Astrocyte (in vitro differentiated cells and primary cell): ENCODE measurements around the gene ZNF213. TPM values are rescaled to one million over a fixed set of nuclear protein-coding genes. Genes with fewer than 3 reads are reported as not detected.

Experiments used
- DNase-seq: peaks from one replicate; pipeline ENCODE4 v3.0.0-alpha.2; 2010; ENCODE audit warnings: low read depth
- FAIRE-seq: peaks from 2 replicates; lab custom pipeline; 2011; peaks lifted over from hg19 to GRCh38; lab: Jason Lieb, UNC
- H2AFZ ChIP-seq: 2 replicates; pipeline ENCODE4 v1.6.0; 2012; ENCODE audit warnings: low read depth, low read length, inconsistent platforms
- H3K27ac ChIP-seq: 2 replicates; pipeline ENCODE4 v1.5.1; 2011; ENCODE audit warnings: low read depth, low read length, inconsistent platforms
- H3K27me3 ChIP-seq: 2 replicates; pipeline ENCODE4 v1.6.0; 2011; ENCODE audit warnings: low read length, inconsistent platforms; ENCODE audit not compliant: insufficient read depth
- H3K36me3 ChIP-seq: 2 replicates; pipeline ENCODE4 v1.5.1; 2011; ENCODE audit warnings: low read length, inconsistent platforms; ENCODE audit not compliant: insufficient read depth
- H3K4me1 ChIP-seq: 2 replicates; pipeline ENCODE4 v1.5.1; 2011; ENCODE audit warnings: low read length, inconsistent platforms; ENCODE audit not compliant: insufficient read depth
- H3K4me2 ChIP-seq: 2 replicates; pipeline ENCODE4 v1.6.0; 2012; ENCODE audit warnings: low read length, inconsistent platforms
- H3K4me3 ChIP-seq: 2 replicates; pipeline ENCODE4 v1.5.1; 2011; ENCODE audit warnings: low read depth, mild to moderate bottlenecking, low read length, inconsistent platforms; ENCODE audit not compliant: insufficient read depth
- H3K79me2 ChIP-seq: 2 replicates; pipeline ENCODE4 v1.6.0; 2012; ENCODE audit warnings: mild to moderate bottlenecking, low read length, inconsistent platforms; ENCODE audit not compliant: insufficient read depth
- H3K9ac ChIP-seq: 2 replicates; pipeline ENCODE4 v1.6.0; 2012; ENCODE audit warnings: mild to moderate bottlenecking, low read length, inconsistent platforms
- H3K9me3 ChIP-seq: 2 replicates; pipeline ENCODE4 v1.5.1; 2012; ENCODE audit warnings: low read depth, mild to moderate bottlenecking, low read length, inconsistent platforms; ENCODE audit not compliant: insufficient read depth
- H4K20me1 ChIP-seq: 2 replicates; pipeline ENCODE4 v1.6.0; 2012; ENCODE audit warnings: low read length, inconsistent platforms; ENCODE audit not compliant: insufficient read depth
- H3K27ac Mint-ChIP-seq: one replicate; pipeline ENCODE4 v1.8.0; 2021; ENCODE audit warnings: mild to moderate bottlenecking, mixed read lengths; ENCODE audit not compliant: unreplicated experiment
- H3K27me3 Mint-ChIP-seq: one replicate; pipeline ENCODE4 v1.8.0; 2021; ENCODE audit warnings: low read depth, mixed read lengths; ENCODE audit not compliant: unreplicated experiment
- H3K36me3 Mint-ChIP-seq: one replicate; pipeline ENCODE4 v1.8.0; 2021; ENCODE audit warnings: low read depth, mixed read lengths; ENCODE audit not compliant: unreplicated experiment
- H3K4me1 Mint-ChIP-seq: one replicate; pipeline ENCODE4 v1.8.0; 2021; ENCODE audit warnings: low read depth, mixed read lengths; ENCODE audit not compliant: unreplicated experiment
- H3K4me3 Mint-ChIP-seq: one replicate; pipeline ENCODE4 v1.8.0; 2021; ENCODE audit warnings: mild to moderate bottlenecking, moderate library complexity, mixed read lengths; ENCODE audit not compliant: unreplicated experiment
- H3K9me3 Mint-ChIP-seq: one replicate; pipeline ENCODE4 v1.8.0; 2021; ENCODE audit warnings: mild to moderate bottlenecking, mixed read lengths; ENCODE audit not compliant: unreplicated experiment
- EZH2 ChIP-seq: IDR thresholded peaks from 2 replicates; pipeline ENCODE4 v1.6.1; 2012; ENCODE audit warnings: mild to moderate bottlenecking, low read length, inconsistent platforms; ENCODE audit not compliant: insufficient read depth
- total RNA-seq: library from RNA; stranded (reverse); gene quantifications from 2 replicates; pipeline ENCODE4 v1.2.1, GENCODE V29; 2021
- TF ChIP-seq, protein P1 (sequence below): IDR thresholded peaks from 2 replicates; pipeline ENCODE4 v1.5.1; 2011; ENCODE audit warnings: low read depth, mild to moderate bottlenecking, inconsistent platforms, low read length, moderate library complexity; ENCODE audit not compliant: insufficient read depth

ZNF213 gene
- total RNA-seq, 1 donor from 2014 or later = 12.0 TPM

GRCh38 chr16:3188675-3188924 lies 53.8 kb downstream of the ZNF213 start:
- peak overlapping the region; percentile 88 for H3K4me2 ChIP-seq
- H3K4me1 ChIP-seq = peaks cover 12% of the 10 kb centered on the region
- H3K27ac Mint-ChIP-seq = no peak overlapping the region
- H3K9me3 ChIP-seq = no peaks in the 10 kb centered on the region
- H3K9me3 Mint-ChIP-seq = peaks cover 7% of the 10 kb centered on the region
- peak overlapping the region; percentile 74 for H3K4me3 ChIP-seq
- peak overlapping the region; percentile 100 for H2AFZ ChIP-seq
- H3K79me2 ChIP-seq = no peaks in the 10 kb centered on the region
- H3K27ac ChIP-seq = no peak overlapping the region
- H3K9ac ChIP-seq = peak overlapping the region; percentile 68
- FAIRE-seq (no peak), DNase-seq (no peak)
- peaks cover 18% of the 10 kb centered on the region for H3K27me3 Mint-ChIP-seq
- H3K27me3 ChIP-seq = peaks cover 6% of the 10 kb centered on the region
- H3K36me3 ChIP-seq = no peaks in the 10 kb centered on the region
- no peaks in the 10 kb centered on the region for H3K36me3 Mint-ChIP-seq
- no peaks in the 10 kb centered on the region for H4K20me1 ChIP-seq
- H3K4me3 Mint-ChIP-seq = peak overlapping the region; percentile 91
- no peaks in the 10 kb centered on the region for H3K4me1 Mint-ChIP-seq
- TF ChIP-seq EZH2 = no peak
- TF ChIP-seq, protein P1, sequence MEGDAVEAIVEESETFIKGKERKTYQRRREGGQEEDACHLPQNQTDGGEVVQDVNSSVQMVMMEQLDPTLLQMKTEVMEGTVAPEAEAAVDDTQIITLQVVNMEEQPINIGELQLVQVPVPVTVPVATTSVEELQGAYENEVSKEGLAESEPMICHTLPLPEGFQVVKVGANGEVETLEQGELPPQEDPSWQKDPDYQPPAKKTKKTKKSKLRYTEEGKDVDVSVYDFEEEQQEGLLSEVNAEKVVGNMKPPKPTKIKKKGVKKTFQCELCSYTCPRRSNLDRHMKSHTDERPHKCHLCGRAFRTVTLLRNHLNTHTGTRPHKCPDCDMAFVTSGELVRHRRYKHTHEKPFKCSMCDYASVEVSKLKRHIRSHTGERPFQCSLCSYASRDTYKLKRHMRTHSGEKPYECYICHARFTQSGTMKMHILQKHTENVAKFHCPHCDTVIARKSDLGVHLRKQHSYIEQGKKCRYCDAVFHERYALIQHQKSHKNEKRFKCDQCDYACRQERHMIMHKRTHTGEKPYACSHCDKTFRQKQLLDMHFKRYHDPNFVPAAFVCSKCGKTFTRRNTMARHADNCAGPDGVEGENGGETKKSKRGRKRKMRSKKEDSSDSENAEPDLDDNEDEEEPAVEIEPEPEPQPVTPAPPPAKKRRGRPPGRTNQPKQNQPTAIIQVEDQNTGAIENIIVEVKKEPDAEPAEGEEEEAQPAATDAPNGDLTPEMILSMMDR = no peak

GRCh38 chr16:3188925-3189825 lies 54.3 kb downstream of the ZNF213 start:
- no peak for TF ChIP-seq EZH2
- TF ChIP-seq, protein P1 = no peak
- peaks cover 12% of the 10 kb centered on the region for H3K4me1 ChIP-seq
- no peaks in the 10 kb centered on the region for H3K9me3 ChIP-seq
- peaks cover 7% of the 10 kb centered on the region for H3K9me3 Mint-ChIP-seq
- peaks cover 20% of the 10 kb centered on the region for H3K27me3 Mint-ChIP-seq
- no peak for FAIRE-seq
- peak overlapping the region; percentile 68 for H3K9ac ChIP-seq
- peak overlapping the region; percentile 100 for H2AFZ ChIP-seq
- DNase-seq = peak; percentile 55
- H3K36me3 Mint-ChIP-seq = no peaks in the 10 kb centered on the region
- H3K79me2 ChIP-seq = no peaks in the 10 kb centered on the region
- H4K20me1 ChIP-seq = no peaks in the 10 kb centered on the region
- H3K27ac ChIP-seq = no peak overlapping the region
- peaks cover 6% of the 10 kb centered on the region for H3K27me3 ChIP-seq
- H3K4me2 ChIP-seq = peak overlapping the region; percentile 88
- H3K4me3 Mint-ChIP-seq = peak overlapping the region; percentile 91
- H3K4me3 ChIP-seq = peak overlapping the region; percentile 74
- no peaks in the 10 kb centered on the region for H3K4me1 Mint-ChIP-seq
- no peaks in the 10 kb centered on the region for H3K36me3 ChIP-seq
- peak overlapping the region; percentile 87 for H3K27ac Mint-ChIP-seq

DNA sequence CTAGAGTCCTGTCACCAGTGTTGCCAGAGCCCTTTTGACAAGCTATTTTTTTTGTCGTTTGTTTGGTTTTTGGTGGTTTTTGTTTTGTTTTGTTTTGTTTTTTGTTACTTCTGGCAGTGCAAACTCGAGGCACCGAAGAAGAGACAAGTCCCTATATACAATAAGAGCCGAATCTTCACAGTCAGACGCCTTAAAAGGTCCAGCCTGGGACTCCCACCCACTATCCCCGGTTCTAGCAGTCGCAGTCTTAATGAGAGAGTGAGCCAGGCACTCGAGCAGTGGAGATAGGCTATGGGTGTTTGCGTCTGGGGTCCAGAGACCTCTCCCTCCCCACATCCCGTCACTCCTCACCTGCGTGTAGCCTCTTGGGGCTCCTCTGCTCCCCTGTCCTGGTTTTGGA lies 55.0 kb downstream of the ZNF213 start:
- H3K4me1 ChIP-seq = peaks cover 12% of the 10 kb centered on the region
- Mint-ChIP-seq H3K4me3 (peak overlapping the region; percentile 91), H3K27me3 (peaks cover 22% of the 10 kb centered on the region), H3K36me3 (no peaks in the 10 kb centered on the region), H3K27ac (peak overlapping the region; percentile 87), H3K9me3 (peaks cover 9% of the 10 kb centered on the region), H3K4me1 (no peaks in the 10 kb centered on the region)
- peaks cover 6% of the 10 kb centered on the region for H3K27me3 ChIP-seq
- no peak for FAIRE-seq
- peak overlapping the region; percentile 74 for H3K4me3 ChIP-seq
- no peaks in the 10 kb centered on the region for H3K9me3 ChIP-seq
- no peak for DNase-seq
- no peaks in the 10 kb centered on the region for H3K36me3 ChIP-seq
- no peaks in the 10 kb centered on the region for H3K79me2 ChIP-seq
- peak overlapping the region; percentile 88 for H3K4me2 ChIP-seq
- TF ChIP-seq, protein P1 = no peak
- no peak for TF ChIP-seq EZH2
- no peak overlapping the region for H3K9ac ChIP-seq
- H4K20me1 ChIP-seq = no peaks in the 10 kb centered on the region
- H3K27ac ChIP-seq = no peak overlapping the region
- no peak overlapping the region for H2AFZ ChIP-seq
